H1 (cell line): ENCODE results near the gene TIMP1. TPM values are rescaled to one million over a fixed set of nuclear protein-coding genes. Genes with fewer than 3 reads are reported as not detected.

ENCODE experiments used
- CTCF ChIA-PET: fragments of 300-600 bp; sonication (Branson Sonifier 250); formaldehyde crosslinking; loops from one replicate; lab custom pipeline; 2021; ENCODE audit not compliant: partially characterized antibody; lab: Charles Lee
- POLR2A ChIA-PET: fragments of 300-600 bp; sonication (Branson Sonifier 250); formaldehyde crosslinking; loops from one replicate; lab custom pipeline; 2021; ENCODE audit warnings: inconsistent platforms; ENCODE audit not compliant: partially characterized antibody; lab: Charles Lee
- DNase-seq, 2 experiments: peaks; one replicate each; pipeline versions ENCODE4 v3.0.0 to v3.0.0-alpha.2; 2010 to 2022; ENCODE audit warnings: low spot score in 2 of 2, low read depth in 1 of 2, mixed read lengths in 1 of 2
- FAIRE-seq: peaks from 2 replicates; lab custom pipeline; 2011; peaks lifted over from hg19 to GRCh38; lab: Jason Lieb, UNC
- H2AFZ ChIP-seq: 2 replicates; pipeline ENCODE4 v1.8.1; 2012; ENCODE audit warnings: low read length, inconsistent platforms
- H2AK5ac ChIP-seq: 2 replicates; pipeline ENCODE4 v1.6.1; 2013; ENCODE audit warnings: low read depth, low read length
- H2BK120ac ChIP-seq: replicated peaks from 2 replicates; pipeline ENCODE3; 2013; ENCODE audit warnings: low read depth, low read length, inconsistent platforms
- H2BK12ac ChIP-seq: 2 replicates; pipeline ENCODE4 v1.6.1; 2013; ENCODE audit warnings: low read depth, low read length
- H2BK15ac ChIP-seq: 2 replicates; pipeline ENCODE4 v1.6.1; 2013; ENCODE audit warnings: low read length
- H2BK20ac ChIP-seq: 2 replicates; pipeline ENCODE4 v1.6.1; 2013; ENCODE audit warnings: low read length
- H2BK5ac ChIP-seq: 2 replicates; pipeline ENCODE4 v1.6.1; 2013; ENCODE audit warnings: low read depth, low read length
- H3K14ac ChIP-seq: 2 replicates; pipeline ENCODE4 v1.6.1; 2013; ENCODE audit warnings: inconsistent platforms; ENCODE audit not compliant: insufficient read length
- H3K18ac ChIP-seq: 2 replicates; pipeline ENCODE4 v1.6.1; 2013; ENCODE audit warnings: low read length; ENCODE audit errors: extremely low read depth
- H3K23ac ChIP-seq: 2 replicates; pipeline ENCODE4 v1.6.1; 2013; ENCODE audit warnings: inconsistent platforms; ENCODE audit not compliant: insufficient read length
- H3K23me2 ChIP-seq: 2 replicates; pipeline ENCODE4 v1.6.1; 2013; ENCODE audit warnings: low read depth, low read length
- H3K27ac ChIP-seq: 2 replicates; pipeline ENCODE4 v1.6.1; 2011; ENCODE audit warnings: low read depth, low read length, inconsistent platforms
- H3K27me3 ChIP-seq, 4 experiments: replicated peaks in 1 of 4; 1 replicate in 1 of 4; 2 replicates in 3 of 4; pipeline versions ENCODE4 v1.6.1 to v1.8.1; 2011 to 2013; ENCODE audit warnings: low read length in 3 of 4, mild to moderate bottlenecking in 3 of 4, inconsistent platforms in 2 of 4, mixed read lengths in 2 of 4, moderate library complexity in 1 of 4; ENCODE audit not compliant: control insufficient read depth in 3 of 4, insufficient read depth in 3 of 4; ENCODE audit errors: extremely low read depth in 1 of 4
- H3K36me3 ChIP-seq, 4 experiments: 2 replicates each; pipeline versions ENCODE4 v1.6.1 to v1.8.1; 2011 to 2013; ENCODE audit warnings: mild to moderate bottlenecking in 4 of 4, low read length in 3 of 4, moderate library complexity in 2 of 4, control low read depth in 1 of 4, inconsistent platforms in 1 of 4; ENCODE audit not compliant: insufficient read depth in 4 of 4, control insufficient read depth in 2 of 4
- H3K4ac ChIP-seq: replicated peaks from 2 replicates; pipeline ENCODE3; 2013; ENCODE audit warnings: low read length, low read depth, mixed read lengths, inconsistent platforms; ENCODE audit not compliant: insufficient read length
- H3K4me1 ChIP-seq, 4 experiments: replicated peaks in 1 of 4; 1 replicate in 1 of 4; 2 replicates in 3 of 4; pipeline versions ENCODE4 v1.6.1 to v1.8.1; 2011 to 2013; ENCODE audit warnings: low read length in 3 of 4, inconsistent platforms in 2 of 4, mixed read lengths in 1 of 4; ENCODE audit not compliant: insufficient read depth in 4 of 4, control insufficient read depth in 3 of 4
- H3K4me2 ChIP-seq, 2 experiments: 2 replicates each; pipeline versions ENCODE4 v1.6.1 to v1.8.1; 2011 to 2013; ENCODE audit warnings: low read depth in 2 of 2, low read length in 2 of 2, control low read depth in 1 of 2, inconsistent platforms in 1 of 2, mild to moderate bottlenecking in 1 of 2; ENCODE audit not compliant: insufficient read depth in 1 of 2
- H3K4me3 ChIP-seq, 4 experiments: fragments of 200-600, 300-600 bp in 1 of 4; sonication (generic), shearing (Covaris generic), sonication (Bioruptor Twin) in 1 of 4; 2 replicates each; pipeline versions ENCODE4 v1.5.1 to v1.8.1; 2011 to 2016; ENCODE audit warnings: low read length in 4 of 4, low read depth in 3 of 4, control low read depth in 2 of 4, inconsistent platforms in 2 of 4, mild to moderate bottlenecking in 2 of 4, mixed read lengths in 1 of 4, moderate library complexity in 1 of 4; ENCODE audit not compliant: insufficient read depth in 2 of 4; ENCODE audit errors: extremely low read depth in 1 of 4
- H3K56ac ChIP-seq: replicated peaks from 2 replicates; pipeline ENCODE3; 2013; ENCODE audit warnings: low read depth, mild to moderate bottlenecking, mixed read lengths, low read length, inconsistent platforms; ENCODE audit not compliant: insufficient read length
- H3K79me1 ChIP-seq: 2 replicates; pipeline ENCODE4 v1.6.1; 2013; ENCODE audit warnings: low read depth, low read length, control low read depth
- H3K79me2 ChIP-seq, 2 experiments: 2 replicates each; pipeline versions ENCODE4 v1.6.1 to v1.8.1; 2012 to 2013; ENCODE audit warnings: low read length in 2 of 2, mild to moderate bottlenecking in 2 of 2, inconsistent platforms in 1 of 2; ENCODE audit not compliant: insufficient read depth in 2 of 2, control insufficient read depth in 1 of 2
- H3K9ac ChIP-seq, 4 experiments: replicated peaks in 1 of 4; 1 replicate in 1 of 4; 2 replicates in 3 of 4; pipeline versions ENCODE4 v1.6.1 to v1.8.1; 2011 to 2013; ENCODE audit warnings: low read depth in 3 of 4, low read length in 3 of 4, control low read depth in 2 of 4, mild to moderate bottlenecking in 2 of 4, moderate library complexity in 2 of 4, inconsistent platforms in 1 of 4; ENCODE audit errors: extremely low read depth in 1 of 4
- H3K9me3 ChIP-seq, 2 experiments: 2 replicates each; pipeline versions ENCODE4 v1.6.1 to v1.8.1; 2012 to 2013; ENCODE audit warnings: mild to moderate bottlenecking in 2 of 2, moderate library complexity in 2 of 2, control low read depth in 1 of 2, inconsistent platforms in 1 of 2, low read depth in 1 of 2, low read length in 1 of 2, mixed read lengths in 1 of 2; ENCODE audit not compliant: insufficient read depth in 2 of 2
- H4K20me1 ChIP-seq, 2 experiments: replicated peaks in 1 of 2; 2 replicates each; pipeline versions ENCODE3 to v1.8.1; 2011 to 2013; ENCODE audit warnings: inconsistent platforms in 2 of 2, low read length in 2 of 2, mild to moderate bottlenecking in 1 of 2; ENCODE audit not compliant: insufficient read depth in 2 of 2, control insufficient read depth in 1 of 2
- H4K5ac ChIP-seq: 2 replicates; pipeline ENCODE4 v1.6.1; 2013; ENCODE audit warnings: low read length, low read depth, mixed read lengths, inconsistent platforms; ENCODE audit not compliant: insufficient read length
- H4K8ac ChIP-seq: 2 replicates; pipeline ENCODE4 v1.8.0; 2013; ENCODE audit warnings: mild to moderate bottlenecking, moderate library complexity, low read length, inconsistent platforms; ENCODE audit not compliant: insufficient read depth; ENCODE audit errors: extremely low read depth
- H4K91ac ChIP-seq: replicated peaks from 2 replicates; pipeline ENCODE3; 2013; ENCODE audit warnings: low read length, mixed read lengths, inconsistent platforms; ENCODE audit not compliant: insufficient read length
- NRF1 ChIP-seq: IDR thresholded peaks from 2 replicates; pipeline ENCODE4 v1.6.1; 2011; ENCODE audit warnings: mild to moderate bottlenecking, low read depth, low read length, improper control_type of control experiment
- POU5F1 ChIP-seq: IDR thresholded peaks from 2 replicates; pipeline ENCODE4 v1.6.1; 2011; ENCODE audit warnings: low read depth, mild to moderate bottlenecking, low read length, moderate library complexity
- SRF ChIP-seq: IDR thresholded peaks from 2 replicates; pipeline ENCODE4 v1.6.1; 2011; ENCODE audit warnings: mild to moderate bottlenecking, low read depth, low read length, moderate library complexity
- WGBS, 2 experiments: shearing (Covaris generic) in 1 of 2; methylation state at CpG; one replicate each; pipeline versions ENCODE4 v1.1.6 to v1.1.7; 2013 to 2015; ENCODE audit warnings: low lambda C conversion rate in 2 of 2, mixed read lengths in 2 of 2, inconsistent platforms in 1 of 2, low coverage in 1 of 2, missing lambda C conversion rate in 1 of 2; ENCODE audit not compliant: insufficient replicate concordance in 2 of 2, insufficient coverage in 1 of 2, insufficient read length in 1 of 2; ENCODE audit errors: extremely low coverage in 1 of 2, missing lambda C conversion rate in 1 of 2; 5-methylcytosine and 5-hydroxymethylcytosine counted together
- polyA plus RNA-seq, 7 experiments: library from polyadenylated mRNA; depleted of rRNA in 3 of 7; stranded (reverse) in 5 of 7; unstranded in 2 of 7; fragments of >200 nt in 5 of 7; fragments of 200-250 nt in 2 of 7; gene quantifications; 1 replicate in 5 of 7; 2 replicates in 1 of 7; 4 replicates in 1 of 7; pipeline versions ENCODE4 v1.2.1 to v1.2.3, GENCODE V29; 2011 to 2013; ENCODE audit warnings: missing spikeins in 2 of 7, mixed read lengths in 2 of 7
- total RNA-seq: library from RNA; stranded (reverse); fragmentation: NEBNext Ultra II Directional; extraction: Animal tissue kit (Norgen Biotek cat#: 25700); gene quantifications from 2 replicates; pipeline ENCODE4 v1.2.1, GENCODE V29; 2021

Gene TIMP1
- total and polyA plus RNA-seq, 2 of the 8 experiments (the other 6 are each of a cell fraction or from before 2014, with no cell fraction given): 58.6 to 142 TPM

DNA sequence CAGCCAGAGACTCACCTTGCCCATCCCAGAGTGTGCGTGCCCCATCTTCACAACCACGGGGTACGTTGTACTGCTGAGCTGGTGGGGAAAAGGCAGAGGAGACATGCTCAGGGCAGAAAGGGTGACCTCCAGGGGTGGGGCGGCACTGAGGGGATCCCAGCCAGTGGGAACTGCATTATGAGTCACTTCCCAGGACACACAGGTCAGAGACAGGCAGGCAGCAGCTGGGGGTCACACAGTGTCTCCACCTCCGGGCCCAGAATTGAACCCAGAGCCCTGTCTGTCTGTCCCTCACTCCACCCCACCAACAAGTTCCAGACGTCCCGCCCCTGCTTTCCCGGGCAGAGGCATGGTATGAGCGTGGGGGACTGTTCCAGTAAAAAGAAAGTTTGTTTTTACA, 4.8 kb upstream of the TIMP1 start:
- no peak overlapping the region for H2AFZ ChIP-seq
- no peak overlapping the region for H3K14ac ChIP-seq
- H2BK12ac ChIP-seq: no peak overlapping the region
- H3K23me2 ChIP-seq: peaks cover 7% of the 10 kb centered on the region; the same call in 1 of the 2 replicates
- H3K23ac ChIP-seq: no peak overlapping the region
- no peaks in the 10 kb centered on the region for H3K79me2 ChIP-seq
- no peak for DNase-seq
- no peak overlapping the region for H2AK5ac ChIP-seq
- no peak overlapping the region for H3K56ac ChIP-seq
- 77% methylated on average over 9 of the region's 9 CpGs; no CpG with 5 or more reads in 1 of the 2 experiments for WGBS, 2 experiments
- no peak overlapping the region for H2BK5ac ChIP-seq
- H3K79me1 ChIP-seq: no peaks in the 10 kb centered on the region
- no peak overlapping the region for H3K9ac ChIP-seq
- no peak overlapping the region for H3K18ac ChIP-seq
- H3K27ac ChIP-seq: no peak overlapping the region
- CTCF ChIA-PET: no interaction called here
- TF ChIP-seq NRF1 (no peak), SRF (no peak), POU5F1 (no peak)
- no peak for FAIRE-seq
- H3K4me3 ChIP-seq: no peak overlapping the region
- no peak overlapping the region for H4K91ac ChIP-seq
- H4K5ac ChIP-seq: no peak overlapping the region
- no peaks in the 10 kb centered on the region for H4K20me1 ChIP-seq
- H2BK15ac ChIP-seq: no peak overlapping the region
- H3K27me3 ChIP-seq: no peaks in the 10 kb centered on the region
- no peak overlapping the region for H4K8ac ChIP-seq
- no peak overlapping the region for H2BK120ac ChIP-seq
- no peak overlapping the region for H3K4ac ChIP-seq
- no peaks in the 10 kb centered on the region for H3K36me3 ChIP-seq
- H3K9me3 ChIP-seq: no peaks in the 10 kb centered on the region
- peaks cover 0 to 17% (median 11%) of the 10 kb centered on the region in 4 experiments; a peak in 5 of 7 replicates for H3K4me1 ChIP-seq
- H2BK20ac ChIP-seq: no peak overlapping the region
- no peak overlapping the region for H3K4me2 ChIP-seq
- POLR2A ChIA-PET: interaction anchor here (1.2 kb wide), 1 partner anchor 42 kb away, joined by 3 read pairs; the partner anchor contains the start of gene SYN1
